Measurements from ENCODE around the gene MYO7B. TPM values are rescaled to one million over a fixed set of nuclear protein-coding genes. Genes with fewer than 3 reads are reported as not detected.

Gene MYO7B
- total and polyA plus RNA-seq, 2 donors (not counting 1 experiment from before 2014, with no cell fraction given) = under 0.01 TPM; not detected in 1

GRCh38 chr2:127559454-127559853 lies 24.0 kb downstream of the MYO7B start:
- Histone ChIP-seq H3K9me3 (ENCODE audit: control insufficient read depth, insufficient read depth, low read depth, low read length) (no peaks in the 10 kb centered on the region), H3K79me2 (ENCODE audit: control insufficient read depth, insufficient read depth, low read length) (no peaks in the 10 kb centered on the region), H3K4me1 (ENCODE audit: control insufficient read depth, extremely low read depth, insufficient read depth, low read length) (no peaks in the 10 kb centered on the region), H3K36me3 (ENCODE audit: control insufficient read depth, insufficient read depth, low read length) (no peaks in the 10 kb centered on the region), H3K9ac (ENCODE audit: insufficient read depth, low read length) (no peak overlapping the region), H3K27me3 (ENCODE audit: control insufficient read depth, insufficient read depth, low read length) (peaks cover 10% of the 10 kb centered on the region), H3K4me3 (replicated peaks in 1 of 4; ENCODE audit: control extremely low read depth in 1 of 4, insufficient read depth in 1 of 4, low read depth in 3 of 4, low read length in 4 of 4) (no peak overlapping the region), H4K20me1 (ENCODE audit: control insufficient read depth, extremely low read depth, insufficient read depth, low read length) (no peaks in the 10 kb centered on the region), H2AFZ (ENCODE audit: low read length) (no peak overlapping the region), H3K4me2 (ENCODE audit: extremely low read depth, insufficient read depth, low read length) (no peak overlapping the region), H3K27ac (ENCODE audit: insufficient read depth, low read length) (no peak overlapping the region)
- no peak for TF ChIP-seq EZH2 (IDR thresholded peaks at IDR 0.05; ENCODE audit: low read length, missing control alignments)
- TF ChIP-seq, protein P1, sequence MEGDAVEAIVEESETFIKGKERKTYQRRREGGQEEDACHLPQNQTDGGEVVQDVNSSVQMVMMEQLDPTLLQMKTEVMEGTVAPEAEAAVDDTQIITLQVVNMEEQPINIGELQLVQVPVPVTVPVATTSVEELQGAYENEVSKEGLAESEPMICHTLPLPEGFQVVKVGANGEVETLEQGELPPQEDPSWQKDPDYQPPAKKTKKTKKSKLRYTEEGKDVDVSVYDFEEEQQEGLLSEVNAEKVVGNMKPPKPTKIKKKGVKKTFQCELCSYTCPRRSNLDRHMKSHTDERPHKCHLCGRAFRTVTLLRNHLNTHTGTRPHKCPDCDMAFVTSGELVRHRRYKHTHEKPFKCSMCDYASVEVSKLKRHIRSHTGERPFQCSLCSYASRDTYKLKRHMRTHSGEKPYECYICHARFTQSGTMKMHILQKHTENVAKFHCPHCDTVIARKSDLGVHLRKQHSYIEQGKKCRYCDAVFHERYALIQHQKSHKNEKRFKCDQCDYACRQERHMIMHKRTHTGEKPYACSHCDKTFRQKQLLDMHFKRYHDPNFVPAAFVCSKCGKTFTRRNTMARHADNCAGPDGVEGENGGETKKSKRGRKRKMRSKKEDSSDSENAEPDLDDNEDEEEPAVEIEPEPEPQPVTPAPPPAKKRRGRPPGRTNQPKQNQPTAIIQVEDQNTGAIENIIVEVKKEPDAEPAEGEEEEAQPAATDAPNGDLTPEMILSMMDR (conservative IDR thresholded peaks at IDR 0.05 in 1 of 2, IDR thresholded peaks at IDR 0.05 in 1 of 2; ENCODE audit: low read depth in 1 of 2, low read length in 2 of 2) = no peak
- DNase-seq (ENCODE audit: low read depth in 2 of 2) = no peak

GRCh38 chr2:127560201-127560930 lies 24.9 kb downstream of the MYO7B start:
- Histone ChIP-seq H2AFZ (ENCODE audit: low read length) (no peak overlapping the region), H3K9me3 (ENCODE audit: control insufficient read depth, insufficient read depth, low read depth, low read length) (no peaks in the 10 kb centered on the region), H3K27me3 (ENCODE audit: control insufficient read depth, insufficient read depth, low read length) (peaks cover 10% of the 10 kb centered on the region), H3K9ac (ENCODE audit: insufficient read depth, low read length) (no peak overlapping the region), H3K27ac (ENCODE audit: insufficient read depth, low read length) (no peak overlapping the region), H3K4me1 (ENCODE audit: control insufficient read depth, extremely low read depth, insufficient read depth, low read length) (no peaks in the 10 kb centered on the region), H3K36me3 (ENCODE audit: control insufficient read depth, insufficient read depth, low read length) (no peaks in the 10 kb centered on the region), H3K79me2 (ENCODE audit: control insufficient read depth, insufficient read depth, low read length) (no peaks in the 10 kb centered on the region), H3K4me2 (ENCODE audit: extremely low read depth, insufficient read depth, low read length) (no peak overlapping the region), H3K4me3 (replicated peaks in 1 of 4; ENCODE audit: control extremely low read depth in 1 of 4, insufficient read depth in 1 of 4, low read depth in 3 of 4, low read length in 4 of 4) (no peak overlapping the region), H4K20me1 (ENCODE audit: control insufficient read depth, extremely low read depth, insufficient read depth, low read length) (no peaks in the 10 kb centered on the region)
- TF ChIP-seq, protein P1 (conservative IDR thresholded peaks at IDR 0.05 in 1 of 2, IDR thresholded peaks at IDR 0.05 in 1 of 2; ENCODE audit: low read depth in 1 of 2, low read length in 2 of 2) = no peak
- no peak for TF ChIP-seq EZH2 (IDR thresholded peaks at IDR 0.05; ENCODE audit: low read length, missing control alignments)
- peak in 1 of 2 donors; percentile 40 for DNase-seq (ENCODE audit: low read depth in 2 of 2)

DNA sequence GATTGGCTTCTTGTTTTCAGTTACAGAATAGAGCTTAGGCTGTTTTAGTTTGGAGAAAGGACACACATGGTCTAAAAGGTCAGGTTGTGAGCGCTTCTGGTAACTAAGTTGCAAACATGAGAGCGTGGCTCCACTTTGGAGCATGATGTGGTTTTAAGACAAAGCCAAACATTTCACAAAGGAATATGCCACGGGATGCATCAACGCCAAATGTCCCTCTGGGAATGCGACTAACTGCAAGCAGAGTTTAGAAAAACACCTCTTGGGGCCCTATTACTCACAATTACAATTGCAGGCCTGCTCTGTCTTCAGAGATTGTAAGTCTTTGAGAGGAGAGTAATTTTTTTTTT lies 25.4 kb downstream of the MYO7B start:
- no peaks in the 10 kb centered on the region for H3K36me3 ChIP-seq (ENCODE audit: control insufficient read depth, insufficient read depth, low read length)
- TF ChIP-seq EZH2 (IDR thresholded peaks at IDR 0.05; ENCODE audit: low read length, missing control alignments) = no peak
- TF ChIP-seq, protein P1 (conservative IDR thresholded peaks at IDR 0.05 in 1 of 2, IDR thresholded peaks at IDR 0.05 in 1 of 2; ENCODE audit: low read depth in 1 of 2, low read length in 2 of 2) = no peak
- DNase-seq (ENCODE audit: low read depth in 2 of 2) = peak in 1 of 2 donors; percentile 5
- no peak overlapping the region for H3K9ac ChIP-seq (ENCODE audit: insufficient read depth, low read length)
- H3K79me2 ChIP-seq (ENCODE audit: control insufficient read depth, insufficient read depth, low read length) = no peaks in the 10 kb centered on the region
- no peak overlapping the region for H3K27ac ChIP-seq (ENCODE audit: insufficient read depth, low read length)
- H3K27me3 ChIP-seq (ENCODE audit: control insufficient read depth, insufficient read depth, low read length) = peaks cover 8% of the 10 kb centered on the region
- H4K20me1 ChIP-seq (ENCODE audit: control insufficient read depth, extremely low read depth, insufficient read depth, low read length) = no peaks in the 10 kb centered on the region
- H3K4me1 ChIP-seq (ENCODE audit: control insufficient read depth, extremely low read depth, insufficient read depth, low read length) = no peaks in the 10 kb centered on the region
- H3K4me3 ChIP-seq (replicated peaks in 1 of 4; ENCODE audit: control extremely low read depth in 1 of 4, insufficient read depth in 1 of 4, low read depth in 3 of 4, low read length in 4 of 4) = no peak overlapping the region
- H2AFZ ChIP-seq (ENCODE audit: low read length) = no peak overlapping the region
- no peak overlapping the region for H3K4me2 ChIP-seq (ENCODE audit: extremely low read depth, insufficient read depth, low read length)
- no peaks in the 10 kb centered on the region for H3K9me3 ChIP-seq (ENCODE audit: control insufficient read depth, insufficient read depth, low read depth, low read length)
